ENCODE measurements around the gene OSBPL10.
"Not testable (repeated sequence)": the region's sequence is repeated elsewhere in the genome, so short reads cannot be mapped to it uniquely, and the experiment has no call there.

The OSBPL10 gene

DNA sequence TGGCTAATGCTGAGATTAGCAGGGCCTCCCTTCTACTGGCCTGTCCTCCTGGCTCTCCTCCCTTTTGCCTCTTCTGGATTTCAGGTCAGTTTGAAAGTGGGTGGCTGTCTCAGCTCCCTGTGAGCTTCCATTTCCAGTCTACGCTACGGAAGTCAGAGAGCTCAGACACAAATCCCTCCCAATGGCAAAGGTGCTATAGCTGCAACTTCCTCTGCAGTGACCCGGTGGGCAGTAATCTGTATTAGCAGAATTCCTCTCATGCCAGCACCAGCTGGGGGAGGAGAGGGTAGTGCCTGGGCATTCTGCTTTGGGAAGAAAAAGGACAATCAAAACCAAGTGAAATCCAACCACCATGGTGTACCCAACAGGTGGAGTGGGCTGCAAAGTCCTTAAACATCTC is 276.9 kb downstream of the OSBPL10 start:
- H3K4me3 ChIP-seq (ENCODE audit: low read depth, low read length): no peak overlapping the region
- DNase-seq (ENCODE audit: low read depth): no peak

DNA sequence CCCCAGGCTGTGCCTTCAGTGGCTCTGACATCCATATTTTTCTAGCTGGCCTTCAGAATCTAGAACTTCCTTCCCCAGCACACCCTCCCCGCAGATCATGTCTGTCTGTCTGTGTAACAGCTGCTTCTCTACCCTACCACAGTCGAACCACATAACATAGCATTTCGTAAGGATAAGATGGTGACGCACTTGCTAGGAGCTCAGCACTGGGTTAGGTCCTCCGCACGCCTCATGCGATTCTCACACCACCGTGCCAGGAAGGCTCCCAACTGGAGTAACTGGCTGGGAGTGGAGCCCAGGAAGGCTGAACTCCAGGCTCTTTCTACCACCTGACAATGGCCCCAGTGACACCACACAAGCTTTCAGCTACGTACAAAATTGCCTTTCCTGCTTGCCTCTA is 279.8 kb downstream of the OSBPL10 start:
- DNase-seq (ENCODE audit: low read depth): no peak

DNA sequence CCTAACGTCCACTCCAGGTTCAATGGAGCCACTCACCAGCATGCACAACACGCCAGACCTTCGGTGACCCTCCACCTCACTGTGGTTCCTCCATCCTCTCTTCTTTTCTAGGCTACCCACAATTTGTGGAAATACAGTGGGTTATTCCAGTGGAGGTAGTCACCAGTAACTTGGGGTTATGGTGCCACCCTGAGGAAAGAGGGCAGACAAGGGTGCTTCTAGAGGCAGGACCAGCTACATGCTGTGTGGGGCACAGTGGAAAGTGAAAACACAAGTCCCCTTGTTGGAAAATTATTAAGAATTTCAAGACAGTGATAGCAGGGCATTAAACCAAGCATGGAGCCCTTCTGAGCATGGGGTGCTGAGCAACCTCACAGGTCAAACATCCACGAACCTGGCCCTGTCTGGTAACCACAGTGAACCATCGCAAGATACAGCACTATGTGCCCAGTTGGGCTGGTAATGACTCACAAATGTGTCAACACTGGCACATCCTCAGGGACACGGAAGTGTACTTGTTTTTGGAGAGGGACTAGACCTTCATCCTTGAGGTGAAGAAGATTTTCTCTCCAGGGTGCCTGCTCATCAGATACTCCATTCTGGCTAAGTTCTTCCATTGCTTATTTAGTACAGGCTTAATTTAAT is 281.6 kb downstream of the OSBPL10 start:
- no peak for DNase-seq (ENCODE audit: low read depth)
- H3K4me3 ChIP-seq (ENCODE audit: low read depth, low read length): no peak overlapping the region

More for the DNA sequence above, 279.8 kb downstream of the OSBPL10 start:
- H3K4me3 ChIP-seq (ENCODE audit: low read depth, low read length): no peak overlapping the region

DNA sequence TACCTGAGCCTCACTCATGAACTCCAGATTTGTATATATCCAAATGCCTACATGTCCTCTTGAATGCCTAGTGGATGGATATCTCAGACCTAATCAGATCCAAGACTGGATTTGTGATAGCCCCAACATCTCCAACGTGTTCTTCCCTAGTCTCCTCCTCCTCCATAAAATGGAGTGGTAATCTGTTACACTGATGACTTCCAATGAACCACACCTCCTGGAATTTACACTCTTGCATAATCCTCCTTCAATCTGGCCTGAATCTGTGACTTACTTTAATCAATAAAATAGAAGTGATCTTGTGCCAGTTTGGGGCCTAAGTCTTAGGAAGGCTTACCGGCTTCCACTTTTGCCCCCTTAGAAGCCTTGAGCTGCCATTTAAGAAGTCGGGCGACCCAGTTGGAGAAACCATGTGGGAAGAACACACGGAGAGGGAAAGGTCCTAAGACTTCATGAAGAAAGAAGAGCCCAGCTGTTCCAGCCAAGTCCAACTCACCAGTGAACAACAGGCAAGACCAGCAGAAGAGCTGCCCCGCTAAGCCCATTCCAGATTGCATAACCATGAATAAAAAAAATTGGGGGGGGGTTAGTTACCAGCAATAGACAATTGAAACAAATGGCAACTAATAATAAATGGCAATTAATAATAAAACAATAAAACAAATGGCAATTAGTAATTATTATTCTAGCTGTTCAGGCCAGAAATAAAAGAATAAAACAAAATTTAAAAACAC is 284.1 kb downstream of the OSBPL10 start:
- DNase-seq (ENCODE audit: low read depth): no peak

DNA sequence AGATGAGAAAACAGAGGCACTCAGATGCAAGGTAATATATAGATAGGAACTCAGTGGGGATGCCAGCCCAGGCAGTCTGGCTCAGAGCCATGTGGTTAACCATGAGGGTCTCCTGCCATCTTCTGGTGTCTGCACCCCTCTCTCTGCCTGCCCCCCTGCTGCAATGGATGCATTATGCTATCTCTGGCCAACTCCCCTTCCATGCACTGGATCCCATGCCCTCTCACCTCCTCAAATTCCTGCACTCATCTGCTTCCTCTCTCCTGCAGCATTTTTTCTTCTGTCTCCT is 285.1 kb downstream of the OSBPL10 start:
- no peak overlapping the region for H3K4me3 ChIP-seq (ENCODE audit: low read depth, low read length)
- DNase-seq (ENCODE audit: low read depth): no peak

More for the DNA sequence above, 284.1 kb downstream of the OSBPL10 start:
- no peak overlapping the region for H3K4me3 ChIP-seq (ENCODE audit: low read depth, low read length)

DNA sequence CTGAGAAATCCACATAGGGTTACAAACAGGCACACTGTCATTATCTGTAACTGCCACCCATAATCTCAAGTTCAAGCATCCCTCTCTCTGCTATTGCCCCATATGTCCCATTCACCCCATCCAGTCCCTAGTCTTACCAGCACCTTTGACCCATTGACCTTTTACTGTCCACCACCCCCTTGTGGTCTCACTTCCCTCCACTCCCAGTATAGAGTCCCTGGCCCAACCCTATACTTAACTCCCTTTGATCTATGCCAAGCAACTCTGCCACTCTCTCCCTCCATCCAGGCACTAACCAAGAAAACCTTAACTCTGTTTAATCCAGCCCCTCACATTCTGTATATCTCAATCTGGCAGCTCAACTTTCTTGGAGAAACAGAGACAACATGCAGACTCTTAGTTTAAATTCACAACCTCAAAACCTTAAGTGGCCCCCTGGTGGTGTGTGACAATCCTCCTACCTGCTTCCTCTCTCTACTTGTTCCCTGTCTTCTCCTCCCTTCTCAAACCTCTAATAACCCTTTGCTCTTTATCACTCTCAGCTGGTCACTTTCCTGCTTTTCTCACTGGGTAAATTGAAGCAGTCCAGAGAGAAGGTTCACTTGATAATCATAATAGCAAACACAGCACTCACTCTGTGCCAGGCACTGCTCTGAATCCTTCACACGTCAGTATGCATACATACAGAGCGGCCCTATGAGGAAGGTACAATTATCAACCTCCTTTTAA is 285.6 kb downstream of the OSBPL10 start:
- DNase-seq (ENCODE audit: low read depth): no peak
- no peak overlapping the region for H3K4me3 ChIP-seq (ENCODE audit: low read depth, low read length)

DNA sequence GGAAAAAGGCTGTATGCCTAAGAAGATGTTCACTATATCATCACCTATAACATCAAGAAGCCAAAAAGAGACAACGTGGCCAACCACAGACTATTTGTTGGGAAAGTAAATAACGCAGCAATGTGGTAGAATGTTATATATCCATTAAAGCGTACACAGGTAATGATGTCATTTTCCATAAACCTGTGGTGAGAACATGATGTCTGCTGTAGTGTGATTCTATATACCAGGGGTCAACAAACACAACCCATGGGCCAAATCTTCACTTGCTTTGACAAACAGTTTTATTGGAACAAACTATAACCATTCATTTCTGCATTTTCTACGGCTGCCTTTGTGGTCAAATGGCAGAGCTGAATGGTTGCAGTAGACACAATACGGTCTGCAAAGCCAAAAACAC is 287.7 kb downstream of the OSBPL10 start:
- DNase-seq (ENCODE audit: low read depth): no peak
- H3K4me3 ChIP-seq (ENCODE audit: low read depth, low read length): no peak overlapping the region

DNA sequence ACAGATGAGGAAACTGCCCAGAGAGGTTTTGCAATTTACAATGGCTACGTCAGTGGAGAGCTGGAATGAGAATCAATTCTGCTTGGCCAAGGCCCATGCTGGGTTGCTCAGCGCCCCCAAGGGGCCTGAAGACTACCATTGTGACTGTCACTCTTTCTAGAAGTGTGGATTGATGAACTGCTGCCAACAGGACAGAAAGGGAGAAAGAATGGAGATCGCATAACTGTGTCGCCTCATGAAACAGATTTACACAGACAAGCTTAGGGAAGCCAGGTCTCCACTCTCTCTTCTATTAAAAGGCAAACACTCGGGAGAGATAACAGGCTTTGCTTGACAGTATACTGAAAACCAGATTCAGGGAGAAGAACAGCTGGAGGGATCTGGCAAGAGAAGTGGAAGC is 288.3 kb downstream of the OSBPL10 start:
- no peak overlapping the region for H3K4me3 ChIP-seq (ENCODE audit: low read depth, low read length)
- no peak for DNase-seq (ENCODE audit: low read depth)

DNA sequence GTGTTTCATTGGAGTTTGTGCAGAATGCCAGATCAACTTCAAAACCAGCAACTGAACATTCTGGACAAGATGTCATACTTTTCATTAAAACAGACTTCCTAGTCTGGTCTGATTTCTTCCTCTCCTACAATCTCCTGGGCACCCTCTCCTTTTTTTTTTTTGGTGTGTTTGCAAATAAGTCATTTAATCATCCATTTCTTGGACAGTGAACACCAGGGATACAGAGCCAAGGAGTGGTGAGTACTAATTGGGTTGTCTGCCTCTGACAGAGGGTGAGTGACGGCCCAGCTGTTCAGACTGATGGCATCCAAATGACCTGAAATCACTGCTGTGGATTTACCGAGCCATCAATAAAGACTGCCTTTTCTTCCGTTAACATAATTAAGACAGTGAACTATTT is 290.3 kb downstream of the OSBPL10 start:
- no peak for DNase-seq (ENCODE audit: low read depth)
- no peak overlapping the region for H3K4me3 ChIP-seq (ENCODE audit: low read depth, low read length)

DNA sequence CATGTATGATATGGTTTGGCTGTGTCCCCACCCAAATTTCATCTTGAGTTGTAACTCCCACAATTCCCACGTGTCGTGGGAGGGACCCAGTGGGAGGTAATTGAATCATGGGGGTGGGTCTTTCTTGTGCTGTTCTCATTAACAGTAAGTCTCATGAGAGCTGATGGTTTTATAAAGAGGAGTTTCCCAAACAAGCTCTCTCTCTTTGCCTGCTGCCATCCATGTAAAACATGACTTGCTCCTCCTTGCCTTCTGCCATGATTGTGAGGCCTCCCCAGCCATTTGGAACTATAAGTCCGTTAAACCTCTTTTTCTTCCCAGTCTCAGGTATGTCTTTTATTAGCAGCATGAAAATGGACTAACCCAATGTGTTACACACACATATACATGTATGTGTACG is 291.5 kb downstream of the OSBPL10 start:
- not testable (repeated sequence) for H3K4me3 ChIP-seq (ENCODE audit: low read depth, low read length); DNase-seq (ENCODE audit: low read depth)

DNA sequence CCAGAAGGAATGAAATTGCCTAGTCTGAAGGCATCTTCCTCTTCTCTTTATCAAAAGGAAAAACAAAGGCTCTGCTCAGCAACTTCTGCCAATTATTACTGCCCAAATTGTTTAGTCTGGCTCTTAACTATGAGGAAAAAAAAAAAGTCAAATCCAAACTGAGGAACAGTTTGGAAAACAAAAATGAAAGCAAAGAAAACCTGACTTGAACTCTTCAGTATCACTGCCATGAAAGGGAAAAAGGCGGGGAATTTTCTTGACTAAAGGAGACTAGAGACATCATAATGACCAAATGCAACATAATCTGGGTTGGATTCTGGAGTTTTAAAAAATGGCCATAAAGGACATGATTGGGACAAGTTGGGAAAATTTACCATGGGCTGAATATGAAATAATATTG is 292.1 kb downstream of the OSBPL10 start:
- no peak overlapping the region for H3K4me3 ChIP-seq (ENCODE audit: low read depth, low read length)
- DNase-seq (ENCODE audit: low read depth): no peak

DNA sequence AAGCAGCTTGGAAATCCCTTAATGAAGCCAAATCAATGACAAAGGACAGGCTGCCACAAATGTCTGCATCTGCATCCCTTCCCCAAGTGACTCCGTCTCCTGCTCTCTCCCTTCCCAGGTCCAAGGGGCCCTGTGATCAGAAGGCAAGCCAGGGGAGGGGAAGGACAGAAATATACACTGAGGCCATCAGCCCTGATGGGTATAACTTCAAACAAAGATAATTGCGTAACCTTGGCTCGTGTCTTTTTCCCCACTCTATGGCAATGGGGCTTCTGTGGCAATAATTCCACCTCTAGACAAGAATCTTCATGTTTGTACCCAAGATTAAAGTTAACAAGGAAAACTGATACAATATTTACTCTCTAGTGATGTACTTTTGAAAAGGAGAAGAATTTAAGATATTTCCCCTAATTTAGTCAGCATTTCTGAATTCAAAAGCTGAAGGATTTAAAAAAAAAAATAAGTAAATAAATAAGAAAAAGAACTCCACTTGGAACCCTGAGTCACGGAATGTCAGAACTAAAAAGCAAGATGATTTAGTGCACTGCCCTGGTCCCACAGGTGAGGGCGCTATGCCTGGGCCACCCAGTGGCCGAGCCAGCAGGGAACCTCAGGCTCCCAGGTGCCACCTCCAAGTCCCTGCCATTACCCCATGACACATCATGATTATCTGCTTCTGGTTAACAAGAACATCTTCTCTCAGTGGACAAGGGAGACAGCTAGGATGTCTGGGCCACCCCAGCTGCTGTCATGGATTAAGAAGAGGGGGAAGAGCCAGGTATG is 293.9 kb downstream of the OSBPL10 start:
- DNase-seq (ENCODE audit: low read depth): no peak
- no peak overlapping the region for H3K4me3 ChIP-seq (ENCODE audit: low read depth, low read length)

DNA sequence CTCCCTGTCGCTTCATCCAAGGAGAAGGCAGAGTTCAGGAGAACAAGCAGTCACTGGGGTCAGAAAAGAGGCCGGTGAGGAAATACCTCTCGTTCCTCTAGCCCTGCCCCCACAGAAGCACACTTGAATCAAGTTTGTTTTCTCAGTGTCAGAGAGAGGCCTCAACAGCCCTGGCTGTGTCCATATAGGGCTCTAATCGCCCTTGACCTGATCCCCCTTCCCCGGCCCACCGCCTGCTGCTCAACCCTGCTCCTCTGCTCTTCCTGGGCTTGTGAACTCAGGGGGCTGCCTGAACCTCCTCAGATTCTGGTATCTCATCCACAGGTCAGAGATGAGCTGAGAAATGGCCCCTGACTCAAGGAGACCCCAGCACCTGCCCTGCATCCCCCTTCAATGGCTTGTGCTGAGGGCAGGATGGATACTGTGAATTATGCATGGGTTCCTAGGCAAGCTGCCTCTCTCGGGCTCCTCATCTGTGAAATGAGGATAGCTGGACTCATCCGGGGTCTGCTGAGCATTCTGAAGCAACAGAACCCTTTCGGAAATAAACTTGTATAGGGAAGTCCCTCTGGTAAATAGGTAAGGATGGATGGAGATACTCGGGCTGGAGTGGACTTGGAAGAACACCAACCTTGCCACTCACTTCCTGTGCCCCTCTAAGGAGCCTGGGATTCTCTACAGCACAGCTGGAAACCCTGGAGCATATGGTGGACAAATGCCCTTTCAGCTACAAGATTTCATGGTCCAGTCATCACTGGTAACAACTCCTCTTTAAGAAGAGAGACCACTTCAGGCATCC is 300.8 kb downstream of the OSBPL10 start:
- DNase-seq (ENCODE audit: low read depth): no peak
- H3K4me3 ChIP-seq (ENCODE audit: low read depth, low read length): no peak overlapping the region

DNA sequence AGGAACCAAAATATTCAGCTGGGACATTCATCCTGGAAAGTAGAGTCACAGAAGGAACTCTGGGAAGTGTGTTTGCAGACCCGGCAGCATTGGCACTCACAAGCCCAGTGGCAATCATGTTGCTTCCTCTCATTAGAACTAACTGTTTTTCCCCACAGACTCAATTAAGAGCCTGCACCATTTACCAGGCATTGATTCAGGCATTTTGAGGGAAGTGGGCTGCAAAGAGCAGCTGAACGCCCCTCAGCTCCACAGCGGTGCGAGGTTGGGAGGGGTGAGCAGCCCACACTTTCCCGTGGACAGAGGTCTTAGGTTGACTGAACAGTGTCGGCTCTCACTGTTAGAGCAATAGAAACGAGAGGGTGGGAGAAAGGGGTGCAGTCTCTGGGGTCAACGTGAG is 304.5 kb downstream of the OSBPL10 start:
- no peak for DNase-seq (ENCODE audit: low read depth)
- no peak overlapping the region for H3K4me3 ChIP-seq (ENCODE audit: low read depth, low read length)

DNA sequence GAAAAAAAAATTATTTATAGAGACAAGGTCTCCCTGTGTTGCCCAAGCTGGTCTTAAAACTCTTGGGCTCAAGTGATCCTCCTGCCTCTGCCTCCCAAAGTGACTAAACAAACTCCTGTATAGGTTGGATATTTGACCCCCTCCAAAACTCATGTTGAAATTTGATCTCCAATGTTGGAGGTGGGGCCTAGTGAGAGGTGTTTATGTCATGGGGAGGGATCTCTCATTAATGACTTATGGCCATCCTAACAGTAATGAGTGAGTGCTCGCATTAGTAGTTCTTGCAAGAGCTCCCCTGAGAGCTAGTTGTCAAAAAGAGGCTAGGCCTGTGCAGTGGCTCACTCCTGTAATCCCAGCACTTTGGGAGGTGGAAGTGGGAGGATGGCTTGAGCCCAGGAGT is 307.1 kb downstream of the OSBPL10 start:
- DNase-seq (ENCODE audit: low read depth): no peak
- H3K4me3 ChIP-seq (ENCODE audit: low read depth, low read length): no peak overlapping the region

DNA sequence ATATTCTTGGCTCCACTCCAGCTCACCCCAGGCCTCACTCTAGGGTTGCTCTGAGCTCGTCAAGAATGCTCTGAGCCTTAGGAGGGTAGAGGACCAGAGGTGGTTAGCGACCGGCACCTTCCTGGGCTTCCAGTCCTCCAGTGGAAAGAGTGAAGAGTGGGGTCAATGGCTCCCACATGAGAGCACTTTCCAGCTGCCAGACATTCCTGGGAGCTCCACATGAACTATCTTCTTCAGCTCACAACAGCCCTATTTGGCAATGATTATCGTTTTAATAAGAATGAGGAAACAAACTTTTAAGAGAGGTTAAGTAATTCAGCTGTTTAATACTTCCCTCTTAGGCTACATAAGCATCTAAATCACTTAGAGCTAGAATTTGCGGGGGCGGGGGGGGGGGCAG is 309.1 kb downstream of the OSBPL10 start:
- DNase-seq (ENCODE audit: low read depth): no peak
- H3K4me3 ChIP-seq (ENCODE audit: low read depth, low read length): no peak overlapping the region

DNA sequence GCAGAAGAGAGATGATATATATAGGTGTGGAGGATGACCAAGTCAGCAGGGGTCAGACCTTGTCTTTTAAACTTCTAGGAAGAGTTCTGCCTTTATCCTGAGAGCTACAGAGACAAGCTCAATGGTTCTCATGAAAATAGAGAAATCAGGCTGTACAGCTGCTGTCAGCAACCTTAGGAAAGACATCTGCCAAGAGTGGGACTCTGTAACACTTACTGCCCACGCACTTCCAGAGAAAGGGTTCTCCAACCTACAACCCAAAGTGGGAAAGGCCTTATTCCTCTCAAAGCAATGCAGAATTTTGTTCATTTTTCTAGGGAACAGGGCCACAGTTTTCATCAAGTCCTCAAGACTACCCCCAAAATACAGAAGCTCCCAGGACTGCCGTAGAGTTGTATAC is 309.6 kb downstream of the OSBPL10 start:
- no peak for DNase-seq (ENCODE audit: low read depth)
- no peak overlapping the region for H3K4me3 ChIP-seq (ENCODE audit: low read depth, low read length)

DNA sequence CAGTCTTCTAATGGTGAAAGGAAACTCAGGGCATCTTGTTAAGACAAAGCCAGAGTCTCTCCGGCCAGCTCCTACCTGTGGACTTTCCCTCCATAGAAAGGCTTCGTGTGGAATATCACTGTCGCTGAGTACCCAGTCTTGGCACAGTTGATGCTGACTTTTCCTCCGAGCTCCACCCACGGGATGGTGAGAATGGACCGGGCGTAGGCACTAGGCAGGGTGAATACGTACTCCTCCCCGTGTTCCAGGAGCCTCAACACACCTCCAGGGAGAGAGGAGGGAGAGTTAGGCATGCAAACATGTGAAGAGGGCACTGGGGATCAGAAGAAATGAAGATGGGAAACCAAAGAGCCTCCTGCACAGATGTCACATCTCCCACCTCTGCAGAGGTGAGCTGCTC is 310.3 kb downstream of the OSBPL10 start:
- no peak for DNase-seq (ENCODE audit: low read depth)
- no peak overlapping the region for H3K4me3 ChIP-seq (ENCODE audit: low read depth, low read length)

DNA sequence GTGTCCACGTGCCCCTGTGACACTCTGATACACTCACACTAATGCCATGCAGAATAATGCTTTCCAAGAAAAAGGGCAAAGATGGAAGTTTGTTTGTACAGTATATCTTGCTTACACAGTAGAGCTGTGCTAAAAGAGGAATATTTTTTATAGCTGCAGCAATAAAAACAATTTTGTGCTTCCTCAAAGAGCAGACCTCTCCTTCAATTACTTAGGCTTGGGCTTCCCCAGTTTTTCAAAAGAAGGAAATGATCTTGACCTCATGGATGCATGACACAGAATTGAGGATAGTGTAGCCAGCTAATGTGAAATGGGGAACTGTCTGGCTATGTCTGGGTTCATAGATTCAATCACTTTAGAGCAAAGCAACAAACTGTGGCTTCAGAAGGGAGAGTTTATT is 310.9 kb downstream of the OSBPL10 start:
- no peak overlapping the region for H3K4me3 ChIP-seq (ENCODE audit: low read depth, low read length)
- no peak for DNase-seq (ENCODE audit: low read depth)

Measured in skeletal muscle cell (primary cell).